Endothelial cell of umbilical vein (primary cell): Measurements from ENCODE around the gene PIGT. TPM values are rescaled to one million over a fixed set of nuclear protein-coding genes. Genes with fewer than 3 reads are reported as not detected.

Source experiments
- BruUV-seq: library from RNA; stranded (reverse); fragments of 400-500 nt; replicated peaks from 2 replicates; lab custom pipeline; 2021; lab: Mats Ljungman, UMichigan
- CTCF ChIA-PET: fragments of 300-600, 350-600 bp; sonication (Branson Sonifier 250); formaldehyde crosslinking; loops from one replicate; lab custom pipeline; 2021; ENCODE audit warnings: antibody characterized with exemption, inconsistent platforms; lab: Charles Lee
- POLR2A ChIA-PET: fragments of 300-600, 350-600 bp; sonication (Branson Sonifier 250); formaldehyde crosslinking; loops from one replicate; lab custom pipeline; 2021; ENCODE audit warnings: antibody characterized with exemption, inconsistent platforms; lab: Charles Lee
- DNase-seq: peaks from one replicate; pipeline ENCODE4 v3.0.0-alpha.2; 2011; ENCODE audit warnings: low read depth, low spot score
- FAIRE-seq: peaks from 2 replicates; lab custom pipeline; 2011; peaks lifted over from hg19 to GRCh38; lab: Jason Lieb, UNC
- H2AFZ ChIP-seq: 2 replicates; pipeline ENCODE4 v1.6.0; 2012; ENCODE audit warnings: low read depth, low read length, control low read depth, inconsistent platforms
- H3K27ac ChIP-seq: 2 replicates; pipeline ENCODE4 v1.5.1; 2011; ENCODE audit warnings: low read depth, mild to moderate bottlenecking, control low read depth, low read length, moderate library complexity; ENCODE audit not compliant: insufficient read depth
- H3K27me3 ChIP-seq, 2 experiments: 2 replicates each; pipeline versions ENCODE4 v1.6.0 to v1.6.1; 2011; ENCODE audit warnings: low read length in 2 of 2, mixed read lengths in 1 of 2; ENCODE audit not compliant: control insufficient read depth in 2 of 2, insufficient read depth in 2 of 2
- H3K36me3 ChIP-seq, 2 experiments: 2 replicates in 1 of 2; 3 replicates in 1 of 2; pipeline ENCODE4 v1.5.1; 2011; ENCODE audit warnings: low read length in 2 of 2, mild to moderate bottlenecking in 1 of 2, moderate library complexity in 1 of 2; ENCODE audit not compliant: control insufficient read depth in 2 of 2, insufficient read depth in 2 of 2; ENCODE audit errors: extremely low read depth in 1 of 2
- H3K4me1 ChIP-seq: 3 replicates; pipeline ENCODE4 v1.5.1; 2011; ENCODE audit warnings: mild to moderate bottlenecking, low read length; ENCODE audit not compliant: control insufficient read depth, insufficient read depth; ENCODE audit errors: extremely low read depth
- H3K4me2 ChIP-seq: 2 replicates; pipeline ENCODE4 v1.6.1; 2011; ENCODE audit warnings: low read length, control low read depth, mixed read lengths; ENCODE audit not compliant: insufficient read depth
- H3K4me3 ChIP-seq, 3 experiments: fragments of 200-600 bp in 1 of 3; sonication (generic), shearing (Covaris generic) in 1 of 3; replicated peaks in 1 of 3; 2 replicates each; pipeline ENCODE4 v1.5.1; 2011 to 2016; ENCODE audit warnings: control low read depth in 3 of 3, low read length in 3 of 3, mild to moderate bottlenecking in 2 of 3, inconsistent platforms in 1 of 3, low read depth in 1 of 3, moderate library complexity in 1 of 3; ENCODE audit not compliant: insufficient read depth in 1 of 3
- H3K79me2 ChIP-seq: 2 replicates; pipeline ENCODE4 v1.6.0; 2012; ENCODE audit warnings: low read length, inconsistent platforms; ENCODE audit not compliant: control insufficient read depth, insufficient read depth
- H3K9ac ChIP-seq: replicated peaks from 2 replicates; pipeline ENCODE3; 2011; ENCODE audit warnings: low read length, control low read depth; ENCODE audit not compliant: insufficient read depth; ENCODE audit errors: extremely low read depth
- H3K9me1 ChIP-seq: replicated peaks from 3 replicates; pipeline ENCODE4 v1.6.0; 2011; ENCODE audit warnings: mild to moderate bottlenecking, low read length; ENCODE audit not compliant: control insufficient read depth, insufficient read depth; ENCODE audit errors: extremely low read depth
- H3K9me3 ChIP-seq: replicated peaks from 2 replicates; pipeline ENCODE4 v1.5.1; 2012; ENCODE audit warnings: low read length, inconsistent platforms; ENCODE audit not compliant: control insufficient read depth, insufficient read depth
- H4K20me1 ChIP-seq: replicated peaks from 2 replicates; pipeline ENCODE3; 2011; ENCODE audit warnings: mild to moderate bottlenecking, low read length; ENCODE audit not compliant: control insufficient read depth, insufficient read depth; ENCODE audit errors: extremely low read depth
- EZH2 ChIP-seq: IDR thresholded peaks from 2 replicates; pipeline ENCODE4 v1.6.1; 2012; ENCODE audit warnings: borderline replicate concordance, low read depth, mild to moderate bottlenecking, moderate library complexity, low read length, inconsistent platforms; ENCODE audit not compliant: severe bottlenecking
- FOS ChIP-seq: IDR thresholded peaks from 2 replicates; pipeline ENCODE4 v1.6.1; 2011; ENCODE audit warnings: mild to moderate bottlenecking, low read length, moderate library complexity, borderline replicate concordance; ENCODE audit not compliant: insufficient read depth
- GATA2 ChIP-seq: IDR thresholded peaks from 2 replicates; pipeline ENCODE4 v1.7.0; 2011; ENCODE audit warnings: low read depth, mild to moderate bottlenecking, moderate library complexity, mixed read lengths, low read length; ENCODE audit not compliant: insufficient read length, insufficient read depth
- JUN ChIP-seq: IDR thresholded peaks from 2 replicates; pipeline ENCODE4 v1.6.1; 2011; ENCODE audit warnings: borderline replicate concordance, low read depth; ENCODE audit not compliant: insufficient read length, insufficient read depth
- MAX ChIP-seq: IDR thresholded peaks from 2 replicates; pipeline ENCODE4 v1.6.1; 2011; ENCODE audit not compliant: insufficient read depth, insufficient read length
- MYC ChIP-seq: IDR thresholded peaks from one replicate; pipeline ENCODE4 v1.6.1; 2011; ENCODE audit warnings: mild to moderate bottlenecking, low read depth, low read length
- POLR2A ChIP-seq: IDR thresholded peaks from 2 replicates; pipeline ENCODE4 v1.6.1; 2012; ENCODE audit warnings: low read depth, mild to moderate bottlenecking, control low read depth, low read length
- POLR2AphosphoS5 ChIP-seq: IDR thresholded peaks from 2 replicates; pipeline ENCODE4 v1.6.1; 2012; ENCODE audit warnings: low read depth, mild to moderate bottlenecking, control low read depth, low read length, moderate library complexity; ENCODE audit not compliant: insufficient read depth
- dilution Hi-C: fragments of 300-500 bp; cut with MboI; formaldehyde crosslinking; loops from one replicate; pipeline ENCODE4 v1.15.0; 2019; ENCODE audit warnings: low sequenced_read_pairs; ENCODE audit not compliant: extremely low pct_ligation_motif_present
- intact Hi-C: fragments of 100-400 bp; cut with micrococcal nuclease; formaldehyde crosslinking; loops from one replicate; pipeline ENCODE4 v1.10.0; 2022
- polyA plus RNA-seq, 4 experiments: library from polyadenylated mRNA; depleted of rRNA in 3 of 4; stranded (reverse) in 3 of 4; unstranded in 1 of 4; fragments of >200 nt; gene quantifications; 2 replicates each; pipeline versions ENCODE4 v1.2.1 to v1.2.3, GENCODE V29; 2011 to 2012; ENCODE audit warnings: missing spikeins in 1 of 4
- total RNA-seq: library from RNA; stranded (reverse); gene quantifications from 2 replicates; pipeline ENCODE4 v1.2.3, GENCODE V29; 2021
- TF ChIP-seq, protein P1 (sequence below), 2 donors: IDR thresholded peaks; 1 replicate in 1 of 2; 2 replicates in 1 of 2; pipeline ENCODE4 v1.5.1; 2011; ENCODE audit warnings: low read length in 2 of 2, mild to moderate bottlenecking in 2 of 2, moderate library complexity in 2 of 2, control low read depth in 1 of 2, inconsistent platforms in 1 of 2, low read depth in 1 of 2; ENCODE audit not compliant: insufficient read depth in 1 of 2; ENCODE audit errors: extremely low read depth in 1 of 2

Gene PIGT
- total and polyA plus RNA-seq, 2 donors (not counting 3 experiments of a cell fraction or from before 2014, with no cell fraction given), result 96.8 to 143 TPM

DNA sequence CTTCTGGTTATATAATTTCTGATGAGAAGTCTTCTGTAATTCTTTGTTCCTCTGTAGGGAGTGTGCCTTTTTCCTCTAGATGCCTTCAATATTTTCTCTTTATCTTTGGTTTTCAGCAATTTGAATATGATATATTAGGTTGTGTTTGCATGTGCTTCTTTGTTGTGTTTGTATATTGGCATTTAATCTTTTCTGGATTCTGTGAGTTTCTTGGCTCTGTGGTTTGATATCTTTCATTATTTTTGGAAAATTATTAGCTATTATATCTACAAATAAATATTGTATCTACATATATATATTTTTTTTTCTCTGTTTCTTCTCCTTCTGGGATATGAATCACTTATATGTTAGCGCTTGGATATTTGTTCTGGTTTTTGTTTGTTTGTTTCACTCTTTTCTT, 16.9 kb upstream of the PIGT start:
- ChIA-PET POLR2A (no interaction called here), CTCF (interaction anchor here (1.2 kb wide), 1 partner anchor 38 kb away, joined by 3 read pairs; no protein-coding TSS in a partner anchor)
- DNase-seq, result no peak
- Histone ChIP-seq H3K4me2 (no peak overlapping the region), H3K9me1 (no peaks in the 10 kb centered on the region), H2AFZ (no peak overlapping the region), H3K27me3 (peaks cover 0 to 1% of the 10 kb centered on the region in 2 experiments), H4K20me1 (no peaks in the 10 kb centered on the region), H3K4me3 (no peak overlapping the region), H3K4me1 (no peaks in the 10 kb centered on the region), H3K9me3 (no peaks in the 10 kb centered on the region), H3K36me3 (no peaks in the 10 kb centered on the region), H3K27ac (no peak overlapping the region), H3K9ac (no peak overlapping the region), H3K79me2 (no peaks in the 10 kb centered on the region)
- TF ChIP-seq, protein P1, sequence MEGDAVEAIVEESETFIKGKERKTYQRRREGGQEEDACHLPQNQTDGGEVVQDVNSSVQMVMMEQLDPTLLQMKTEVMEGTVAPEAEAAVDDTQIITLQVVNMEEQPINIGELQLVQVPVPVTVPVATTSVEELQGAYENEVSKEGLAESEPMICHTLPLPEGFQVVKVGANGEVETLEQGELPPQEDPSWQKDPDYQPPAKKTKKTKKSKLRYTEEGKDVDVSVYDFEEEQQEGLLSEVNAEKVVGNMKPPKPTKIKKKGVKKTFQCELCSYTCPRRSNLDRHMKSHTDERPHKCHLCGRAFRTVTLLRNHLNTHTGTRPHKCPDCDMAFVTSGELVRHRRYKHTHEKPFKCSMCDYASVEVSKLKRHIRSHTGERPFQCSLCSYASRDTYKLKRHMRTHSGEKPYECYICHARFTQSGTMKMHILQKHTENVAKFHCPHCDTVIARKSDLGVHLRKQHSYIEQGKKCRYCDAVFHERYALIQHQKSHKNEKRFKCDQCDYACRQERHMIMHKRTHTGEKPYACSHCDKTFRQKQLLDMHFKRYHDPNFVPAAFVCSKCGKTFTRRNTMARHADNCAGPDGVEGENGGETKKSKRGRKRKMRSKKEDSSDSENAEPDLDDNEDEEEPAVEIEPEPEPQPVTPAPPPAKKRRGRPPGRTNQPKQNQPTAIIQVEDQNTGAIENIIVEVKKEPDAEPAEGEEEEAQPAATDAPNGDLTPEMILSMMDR (IDR thresholded peaks at IDR 0.05; ENCODE audit: extremely low read depth in 1 of 2, insufficient read depth in 1 of 2, low read depth in 1 of 2, low read length in 2 of 2), result no peak
- TF ChIP-seq GATA2 (no peak), POLR2A (no peak), MYC (no peak), JUN (no peak), POLR2AphosphoS5 (no peak), MAX (no peak), EZH2 (no peak), FOS (no peak)
- BruUV-seq, result no TSS peak
- no peak for FAIRE-seq
- dilution Hi-C loops, result no loop called here
- intact Hi-C loops, result no loop called here
